ENCODE data around the gene ALG12.

ALG12 gene

GRCh38 chr22:49886346-49887063 is 31.7 kb downstream of the ALG12 start:
- DNase-seq, result no peak

- no peak for DNase-seq
These were observed 32.4 kb downstream of the ALG12 start for GRCh38 chr22:49885881-49886280.

GRCh38 chr22:49885281-49885680 is 33.0 kb downstream of the ALG12 start:
- no peak for DNase-seq

GRCh38 chr22:49884503-49885260 is 33.6 kb downstream of the ALG12 start:
- DNase-seq, result no peak

- DNase-seq, result no peak
These were observed 34.2 kb downstream of the ALG12 start for GRCh38 chr22:49884075-49884474.

GRCh38 chr22:49883294-49883640 is 35.0 kb downstream of the ALG12 start:
- DNase-seq, result no peak

- no peak for DNase-seq
These were observed 35.5 kb downstream of the ALG12 start for GRCh38 chr22:49882519-49883293.

- no peak for DNase-seq
These were observed 36.4 kb downstream of the ALG12 start for GRCh38 chr22:49881856-49882255.

- no peak for DNase-seq
These were observed 38.0 kb downstream of the ALG12 start for GRCh38 chr22:49880281-49880680.

GRCh38 chr22:49879871-49880270 is 38.4 kb downstream of the ALG12 start:
- DNase-seq, result no peak

- DNase-seq, result no peak
These were observed 40.0 kb downstream of the ALG12 start for GRCh38 chr22:49878206-49878605.

GRCh38 chr22:49877642-49878041 is 40.6 kb downstream of the ALG12 start:
- DNase-seq, result no peak

GRCh38 chr22:49873228-49873940 is 44.9 kb downstream of the ALG12 start:
- no peak for DNase-seq

GRCh38 chr22:49872347-49872746 is 45.9 kb downstream of the ALG12 start:
- DNase-seq, result no peak

GRCh38 chr22:49871482-49871881 is 46.8 kb downstream of the ALG12 start:
- no peak for DNase-seq

GRCh38 chr22:49869845-49870712 is 48.2 kb downstream of the ALG12 start:
- no peak for DNase-seq

- no peak for DNase-seq
These were observed 49.0 kb downstream of the ALG12 start for GRCh38 chr22:49869086-49869830.

- no peak for DNase-seq
These were observed 50.7 kb downstream of the ALG12 start for GRCh38 chr22:49867303-49868265.

- no peak for DNase-seq
These were observed 51.6 kb downstream of the ALG12 start for GRCh38 chr22:49866646-49867045.

GRCh38 chr22:49866134-49866533 is 52.1 kb downstream of the ALG12 start:
- DNase-seq, result no peak

Data from AML-193 (cell line).